Activated CD4-positive, alpha-beta memory T cell treated with anti-CD3 and anti-CD28 coated beads for 36 hours (primary cell): ENCODE measurements around the gene ZSWIM4. TPM values are rescaled to one million over a fixed set of nuclear protein-coding genes. Genes with fewer than 3 reads are reported as not detected.

ENCODE experiments used
- CTCF ChIA-PET: fragments of 350-600 bp; sonication (Branson Sonifier 250); formaldehyde crosslinking; loops from one replicate; lab custom pipeline; 2021; ENCODE audit warnings: antibody characterized with exemption, inconsistent platforms; lab: Charles Lee
- POLR2A ChIA-PET: fragments of 350-600 bp; sonication (Branson Sonifier 250); formaldehyde crosslinking; loops from one replicate; lab custom pipeline; 2021; ENCODE audit warnings: antibody characterized with exemption; lab: Charles Lee
- DNase-seq: peaks from one replicate; pipeline ENCODE4 v3.0.0-alpha.2; 2020
- H3K27ac Mint-ChIP-seq: one replicate; pipeline ENCODE4 v1.8.0; 2021; ENCODE audit warnings: mixed read lengths
- H3K27me3 Mint-ChIP-seq: one replicate; pipeline ENCODE4 v1.8.0; 2021; ENCODE audit warnings: mixed read lengths
- H3K36me3 Mint-ChIP-seq: one replicate; pipeline ENCODE4 v1.8.0; 2021; ENCODE audit warnings: mixed read lengths
- H3K4me1 Mint-ChIP-seq: one replicate; pipeline ENCODE4 v1.8.0; 2021; ENCODE audit warnings: low read depth, mixed read lengths
- H3K4me3 Mint-ChIP-seq: one replicate; pipeline ENCODE4 v1.8.0; 2021; ENCODE audit warnings: mild to moderate bottlenecking, mixed read lengths
- H3K9me3 Mint-ChIP-seq: one replicate; pipeline ENCODE4 v1.8.0; 2021; ENCODE audit warnings: mixed read lengths
- intact Hi-C: fragments of 100-400 bp; cut with micrococcal nuclease; formaldehyde crosslinking; loops from one replicate; pipeline ENCODE4 v1.15.1; 2023
- total RNA-seq, 2 experiments: library from RNA; stranded (reverse); gene quantifications; one replicate each; pipeline ENCODE4 v1.2.3, GENCODE V29; 2021

ZSWIM4 gene
- total RNA-seq, 2 experiments from 2014 or later = 9.2 to 10.2 TPM

DNA sequence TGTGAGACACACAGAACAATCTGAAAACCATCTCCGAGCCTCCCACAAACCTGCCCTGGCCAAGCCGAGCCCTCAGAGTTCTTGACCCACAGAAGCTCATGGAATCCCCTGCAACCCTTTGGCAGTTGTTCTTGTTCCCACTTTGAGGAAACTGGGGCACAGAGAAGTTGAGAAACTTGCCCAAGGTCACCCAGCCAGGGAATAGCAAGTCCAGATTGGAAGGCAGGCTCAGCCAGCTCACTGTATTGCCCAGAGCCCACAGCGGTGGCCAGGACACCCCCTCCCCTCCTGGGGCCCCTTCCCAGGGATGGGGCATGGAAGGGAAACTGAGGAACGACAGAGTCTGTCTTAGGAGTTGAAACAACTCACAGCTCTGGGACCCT is 1.8 kb downstream of the ZSWIM4 start:
- ChIA-PET CTCF (interaction anchor here (0.7 to 2.7 kb wide), 3 partner anchors 12 to 66 kb away, joined by 3 to 20 read pairs (median 5); no protein-coding TSS in a partner anchor), POLR2A (interaction anchor here (1.4 to 2.7 kb wide), 3 partner anchors 9 to 49 kb away, joined by 3 to 10 read pairs (median 4); partner anchors contain the start of gene C19orf53)
- H3K27ac Mint-ChIP-seq = peak overlapping the region; percentile 45
- H3K4me1 Mint-ChIP-seq = peaks cover 18% of the 10 kb centered on the region
- no peaks in the 10 kb centered on the region for H3K27me3 Mint-ChIP-seq
- no peaks in the 10 kb centered on the region for H3K9me3 Mint-ChIP-seq
- intact Hi-C loops = no loop called here
- no peaks in the 10 kb centered on the region for H3K36me3 Mint-ChIP-seq
- no peak for DNase-seq
- H3K4me3 Mint-ChIP-seq = peak overlapping the region; percentile 74

DNA sequence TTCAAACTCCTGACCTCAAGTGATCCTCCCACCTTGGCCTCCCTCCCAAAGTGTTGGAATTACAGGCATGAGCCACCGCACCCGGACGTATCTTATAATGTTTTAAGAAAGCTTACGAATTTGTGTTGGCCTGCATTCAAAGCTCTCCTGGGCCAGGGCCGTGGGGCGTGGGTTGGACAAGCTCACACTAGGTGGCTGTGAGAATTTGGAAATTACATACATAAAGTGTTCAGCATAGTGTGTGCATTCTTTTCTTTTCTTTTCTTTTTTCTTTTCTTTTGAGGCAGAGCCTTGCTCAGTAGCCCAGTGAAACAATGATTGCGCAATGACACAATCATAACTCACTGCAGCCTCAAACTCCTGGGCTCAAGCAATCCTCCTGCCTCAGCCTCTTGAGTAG is 2.6 kb downstream of the ZSWIM4 start:
- POLR2A ChIA-PET = interaction anchor here (1.4 kb wide), 2 partner anchors 9 to 49 kb away, joined by 3 to 4 read pairs; no protein-coding TSS in a partner anchor
- no peaks in the 10 kb centered on the region for H3K36me3 Mint-ChIP-seq
- no peaks in the 10 kb centered on the region for H3K27me3 Mint-ChIP-seq
- no peaks in the 10 kb centered on the region for H3K9me3 Mint-ChIP-seq
- DNase-seq = no peak
- CTCF ChIA-PET = interaction anchor here (0.7 to 2.7 kb wide), 3 partner anchors 36 to 154 kb away, joined by 3 to 20 read pairs (median 3); no protein-coding TSS in a partner anchor
- intact Hi-C loops = no loop called here
- H3K4me3 Mint-ChIP-seq = no peak overlapping the region
- H3K4me1 Mint-ChIP-seq = peaks cover 18% of the 10 kb centered on the region
- no peak overlapping the region for H3K27ac Mint-ChIP-seq

GRCh38 chr19:13799669-13800068 is 4.4 kb downstream of the ZSWIM4 start:
- Mint-ChIP-seq H3K27me3 (no peaks in the 10 kb centered on the region), H3K9me3 (no peaks in the 10 kb centered on the region), H3K4me1 (peaks cover 14% of the 10 kb centered on the region), H3K27ac (no peak overlapping the region), H3K36me3 (no peaks in the 10 kb centered on the region), H3K4me3 (no peak overlapping the region)
- intact Hi-C loops = no loop called here
- POLR2A ChIA-PET = no interaction called here
- no peak for DNase-seq
- CTCF ChIA-PET = no interaction called here

DNA sequence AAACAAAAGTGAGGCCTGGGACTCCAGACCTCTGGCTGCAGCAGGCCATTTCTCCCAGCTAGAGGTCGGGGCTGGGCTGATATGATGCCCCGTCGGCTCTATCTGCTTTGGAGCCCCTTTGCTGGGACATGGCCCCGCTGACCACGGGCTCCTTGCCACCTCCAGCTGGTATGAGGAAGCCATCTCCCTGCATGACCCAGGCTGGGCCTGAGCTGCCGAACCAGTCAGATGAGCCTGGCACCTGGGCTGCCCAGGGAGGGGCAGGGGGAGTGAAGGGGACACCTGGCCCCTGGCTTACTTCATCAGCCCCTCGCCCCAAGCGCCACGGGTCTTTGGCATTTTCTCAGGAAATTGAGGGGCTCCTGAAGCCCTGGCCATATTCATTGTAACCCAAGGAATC is 7.8 kb downstream of the ZSWIM4 start:
- intact Hi-C loops = no loop called here
- H3K27ac Mint-ChIP-seq = no peak overlapping the region
- H3K4me3 Mint-ChIP-seq = no peak overlapping the region
- peaks cover 6% of the 10 kb centered on the region for H3K36me3 Mint-ChIP-seq
- CTCF ChIA-PET = interaction anchor here (0.6 kb wide), 1 partner anchor 771 kb away, joined by 3 read pairs; no protein-coding TSS in a partner anchor
- no peaks in the 10 kb centered on the region for H3K4me1 Mint-ChIP-seq
- H3K9me3 Mint-ChIP-seq = no peaks in the 10 kb centered on the region
- no peak for DNase-seq
- POLR2A ChIA-PET = no interaction called here
- H3K27me3 Mint-ChIP-seq = no peaks in the 10 kb centered on the region

DNA sequence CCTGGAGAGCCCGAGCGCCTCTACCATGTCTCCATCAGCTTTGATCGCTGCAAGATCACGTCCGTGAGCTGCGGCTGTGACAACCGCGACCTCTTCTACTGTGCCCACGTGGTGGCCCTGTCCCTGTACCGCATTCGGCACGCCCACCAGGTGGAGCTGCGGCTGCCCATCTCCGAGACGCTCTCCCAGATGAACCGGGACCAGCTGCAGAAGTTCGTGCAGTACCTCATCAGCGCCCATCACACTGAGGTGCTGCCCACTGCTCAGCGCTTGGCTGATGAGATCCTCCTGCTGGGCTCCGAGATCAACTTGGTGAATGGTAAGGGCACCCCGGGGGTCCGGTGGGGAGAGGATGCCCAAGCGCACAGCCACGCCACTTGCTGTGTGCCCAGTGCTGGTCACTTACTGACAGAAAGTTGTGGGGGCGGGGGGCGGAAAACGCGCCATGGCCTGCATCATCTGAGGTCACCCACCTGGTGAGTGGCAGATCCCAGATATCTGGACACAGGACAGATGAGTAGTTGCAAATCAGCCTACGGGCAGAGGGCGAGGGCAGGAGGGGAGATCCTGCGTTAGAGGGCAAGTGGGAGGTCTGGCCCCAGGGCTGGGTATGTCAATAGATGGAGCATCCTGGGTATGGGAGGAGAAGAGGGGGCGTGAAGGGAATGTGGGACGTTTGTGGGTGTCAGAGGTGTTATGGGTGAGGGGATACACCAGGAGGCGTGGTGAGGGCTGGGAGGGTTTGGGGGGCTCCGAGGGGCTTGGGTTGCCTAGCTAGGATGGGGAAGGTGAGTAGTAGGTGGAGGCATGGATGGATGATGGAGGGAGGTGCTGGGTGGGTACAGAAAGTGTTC is 9.8 kb downstream of the ZSWIM4 start:
- H3K27me3 Mint-ChIP-seq = no peaks in the 10 kb centered on the region
- no peak overlapping the region for H3K4me3 Mint-ChIP-seq
- no peaks in the 10 kb centered on the region for H3K4me1 Mint-ChIP-seq
- no peak for DNase-seq
- no peak overlapping the region for H3K27ac Mint-ChIP-seq
- ChIA-PET POLR2A (interaction anchor here (0.8 kb wide), 1 partner anchor 28 kb away, joined by 3 read pairs; no protein-coding TSS in a partner anchor), CTCF (interaction anchor here (0.6 to 2.3 kb wide), 2 partner anchors 57 to 524 kb away, joined by 3 to 10 read pairs; no protein-coding TSS in a partner anchor)
- intact Hi-C loops = no loop called here
- no peaks in the 10 kb centered on the region for H3K9me3 Mint-ChIP-seq
- peaks cover 9% of the 10 kb centered on the region for H3K36me3 Mint-ChIP-seq

DNA sequence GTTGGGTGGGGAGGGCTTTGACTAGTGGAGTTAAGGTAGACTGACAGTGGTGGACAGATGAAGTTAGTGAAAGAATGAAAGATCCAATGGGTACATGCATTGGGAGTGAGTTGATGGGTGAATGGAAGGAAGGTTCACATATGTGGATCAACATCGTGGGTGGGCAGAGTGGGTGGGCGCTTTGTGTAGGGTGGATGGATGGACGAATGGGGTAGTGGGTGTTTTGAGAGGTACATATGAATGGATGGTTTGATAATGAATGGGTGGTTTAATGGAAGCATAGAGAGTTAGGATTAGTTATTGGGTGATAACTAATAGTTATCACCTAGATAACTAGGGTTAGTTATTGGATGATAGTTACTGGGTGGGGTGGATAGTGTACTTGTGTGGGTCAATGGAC is 11.5 kb downstream of the ZSWIM4 start:
- intact Hi-C loops = no loop called here
- no peak for DNase-seq
- Mint-ChIP-seq H3K4me1 (no peaks in the 10 kb centered on the region), H3K4me3 (no peak overlapping the region), H3K27ac (no peak overlapping the region), H3K27me3 (no peaks in the 10 kb centered on the region), H3K9me3 (no peaks in the 10 kb centered on the region), H3K36me3 (peaks cover 9% of the 10 kb centered on the region)
- CTCF ChIA-PET = no interaction called here
- POLR2A ChIA-PET = no interaction called here

DNA sequence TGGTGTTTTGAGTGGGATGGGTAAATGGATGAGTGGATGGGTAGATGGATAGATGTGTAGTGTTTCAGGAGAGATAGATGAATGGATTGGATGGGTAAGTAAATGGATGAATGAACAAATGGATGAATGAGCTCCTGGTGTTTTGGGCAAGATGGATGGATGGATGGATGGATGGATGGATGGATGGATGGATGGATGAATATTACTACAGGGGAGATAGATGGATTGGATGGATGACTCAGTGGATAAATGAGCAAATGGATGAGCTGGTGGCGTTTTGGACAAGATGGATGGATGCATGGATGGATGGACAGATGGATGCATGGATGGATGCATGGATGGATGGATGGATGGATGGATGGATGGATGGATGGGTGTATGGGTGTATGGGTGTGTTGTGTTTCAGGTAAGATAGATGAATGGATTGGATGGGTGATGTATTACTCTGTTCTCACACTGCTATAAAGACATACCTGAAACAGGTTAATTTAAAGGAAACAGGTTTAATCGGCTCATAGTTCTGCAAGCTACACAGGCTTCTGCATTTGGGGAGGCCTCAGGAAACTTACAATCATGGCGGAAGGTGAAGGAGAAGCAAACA is 12.3 kb downstream of the ZSWIM4 start:
- Mint-ChIP-seq H3K36me3 (peaks cover 9% of the 10 kb centered on the region), H3K4me3 (no peak overlapping the region), H3K27me3 (no peaks in the 10 kb centered on the region), H3K9me3 (no peaks in the 10 kb centered on the region), H3K4me1 (no peaks in the 10 kb centered on the region), H3K27ac (no peak overlapping the region)
- intact Hi-C loops = no loop called here
- ChIA-PET CTCF (interaction anchor here (1.1 kb wide), 1 partner anchor 241 kb away, joined by 3 read pairs; no protein-coding TSS in a partner anchor), POLR2A (no interaction called here)
- DNase-seq = no peak

DNA sequence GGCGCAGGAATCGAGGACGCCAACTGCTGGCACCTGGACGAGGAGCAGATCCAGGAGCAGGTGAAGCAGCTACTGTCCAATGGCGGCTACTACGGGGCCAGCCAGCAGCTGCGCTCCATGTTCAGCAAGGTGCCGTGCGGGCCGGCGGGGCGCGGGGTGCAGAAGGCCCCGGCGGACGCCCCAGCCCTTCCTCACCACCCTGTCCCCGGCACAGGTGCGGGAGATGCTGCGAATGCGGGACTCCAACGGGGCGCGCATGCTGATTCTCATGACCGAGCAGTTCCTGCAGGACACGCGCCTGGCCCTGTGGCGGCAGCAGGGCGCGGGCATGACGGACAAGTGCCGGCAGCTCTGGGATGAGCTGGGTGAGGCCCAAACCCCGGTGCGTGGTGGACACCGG is 13.6 kb downstream of the ZSWIM4 start:
- intact Hi-C loops = no loop called here
- Mint-ChIP-seq H3K4me1 (no peaks in the 10 kb centered on the region), H3K27ac (no peak overlapping the region), H3K4me3 (no peak overlapping the region), H3K36me3 (peaks cover 14% of the 10 kb centered on the region), H3K27me3 (no peaks in the 10 kb centered on the region), H3K9me3 (no peaks in the 10 kb centered on the region)
- ChIA-PET POLR2A (interaction anchor here (1.1 kb wide), 1 partner anchor 38 kb away, joined by 4 read pairs; no protein-coding TSS in a partner anchor), CTCF (interaction anchor here (1.0 to 1.1 kb wide), 2 partner anchors 54 to 239 kb away, joined by 3 to 4 read pairs; no protein-coding TSS in a partner anchor)
- DNase-seq = no peak

DNA sequence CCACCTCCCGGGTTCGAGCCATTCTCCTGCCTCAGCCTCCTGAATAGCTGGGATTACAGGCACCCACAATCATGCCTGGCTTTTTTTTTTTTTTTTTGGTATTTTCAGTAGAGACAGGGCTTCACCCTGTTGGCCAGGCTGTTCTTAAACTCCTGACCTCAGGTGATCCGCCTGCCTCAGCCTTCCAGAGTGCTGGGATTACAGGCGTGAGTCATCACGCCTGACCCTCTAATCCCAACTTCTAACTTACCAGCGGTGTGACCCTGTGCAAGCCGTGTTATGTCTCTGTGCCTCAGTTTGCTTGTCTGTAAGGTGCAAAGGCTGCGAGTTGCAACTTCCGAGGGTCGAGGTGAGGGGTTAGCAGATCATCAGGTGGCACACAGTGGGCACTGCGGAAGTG is 17.3 kb downstream of the ZSWIM4 start:
- Mint-ChIP-seq H3K4me3 (no peak overlapping the region), H3K27ac (no peak overlapping the region), H3K4me1 (no peaks in the 10 kb centered on the region), H3K27me3 (no peaks in the 10 kb centered on the region), H3K36me3 (peaks cover 11% of the 10 kb centered on the region), H3K9me3 (no peaks in the 10 kb centered on the region)
- no peak for DNase-seq
- intact Hi-C loops = no loop called here
- POLR2A ChIA-PET = no interaction called here
- CTCF ChIA-PET = interaction anchor here (0.6 to 1.2 kb wide), 3 partner anchors 39 to 668 kb away, joined by 3 read pairs; no protein-coding TSS in a partner anchor

- DNase-seq = no peak
- Mint-ChIP-seq H3K27me3 (no peaks in the 10 kb centered on the region), H3K36me3 (peaks cover 11% of the 10 kb centered on the region), H3K4me3 (no peak overlapping the region), H3K9me3 (no peaks in the 10 kb centered on the region), H3K27ac (no peak overlapping the region), H3K4me1 (no peaks in the 10 kb centered on the region)
- POLR2A ChIA-PET = no interaction called here
- intact Hi-C loops = no loop called here
- CTCF ChIA-PET = interaction anchor here (1.1 kb wide), 1 partner anchor 39 kb away, joined by 3 read pairs; no protein-coding TSS in a partner anchor
These were observed 17.9 kb downstream of the ZSWIM4 start for GRCh38 chr19:13813147-13813546.

GRCh38 chr19:13814550-13814949 is 19.3 kb downstream of the ZSWIM4 start:
- ChIA-PET POLR2A (no interaction called here), CTCF (no interaction called here)
- intact Hi-C loops = no loop called here
- H3K36me3 Mint-ChIP-seq = peaks cover 12% of the 10 kb centered on the region
- H3K9me3 Mint-ChIP-seq = no peaks in the 10 kb centered on the region
- no peak for DNase-seq
- H3K27me3 Mint-ChIP-seq = no peaks in the 10 kb centered on the region
- no peaks in the 10 kb centered on the region for H3K4me1 Mint-ChIP-seq
- H3K4me3 Mint-ChIP-seq = no peak overlapping the region
- H3K27ac Mint-ChIP-seq = no peak overlapping the region
